GM19193 (cell line): ENCODE results near the gene HDGFL2.

Experiments used
- POLR2A ChIP-seq: IDR thresholded peaks from 4 replicates; pipeline ENCODE4 v1.6.1; 2011; ENCODE audit not compliant: insufficient read depth, insufficient read length; ENCODE audit errors: extremely low read depth

The HDGFL2 gene

GRCh38 chr19:4508698-4509097 lies 36.6 kb downstream of the HDGFL2 start:
- no peak for TF ChIP-seq POLR2A

GRCh38 chr19:4510435-4511255 lies 38.5 kb downstream of the HDGFL2 start:
- no peak for TF ChIP-seq POLR2A

- no peak for TF ChIP-seq POLR2A
Observed at GRCh38 chr19:4511300-4512054, 39.4 kb downstream of the HDGFL2 start.

- TF ChIP-seq POLR2A = no peak
Observed at GRCh38 chr19:4512070-4512469, 40.0 kb downstream of the HDGFL2 start.

GRCh38 chr19:4513248-4513647 lies 41.2 kb downstream of the HDGFL2 start:
- TF ChIP-seq POLR2A = no peak

DNA sequence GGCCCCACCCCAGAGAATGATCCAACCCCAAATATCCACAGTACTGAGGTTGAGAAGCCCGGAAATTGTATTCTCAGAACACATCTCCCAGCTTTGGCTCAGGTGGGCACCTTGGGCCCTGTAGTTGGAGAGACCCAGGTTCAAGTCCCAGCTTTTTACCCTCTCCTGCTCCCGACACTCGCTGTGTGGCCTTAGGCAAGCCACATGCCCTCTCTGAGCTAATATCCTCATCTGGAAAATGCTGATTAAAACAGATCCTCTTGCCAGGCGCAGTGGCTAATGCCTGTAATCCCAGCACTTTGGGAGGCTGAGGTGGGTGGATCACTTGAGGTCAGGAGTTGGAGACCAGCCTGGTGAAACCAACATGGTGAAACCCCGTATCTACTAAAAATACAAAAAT lies 43.6 kb downstream of the HDGFL2 start:
- TF ChIP-seq POLR2A = no peak

- no peak for TF ChIP-seq POLR2A
Observed at GRCh38 chr19:4516199-4516938, 44.3 kb downstream of the HDGFL2 start.

DNA sequence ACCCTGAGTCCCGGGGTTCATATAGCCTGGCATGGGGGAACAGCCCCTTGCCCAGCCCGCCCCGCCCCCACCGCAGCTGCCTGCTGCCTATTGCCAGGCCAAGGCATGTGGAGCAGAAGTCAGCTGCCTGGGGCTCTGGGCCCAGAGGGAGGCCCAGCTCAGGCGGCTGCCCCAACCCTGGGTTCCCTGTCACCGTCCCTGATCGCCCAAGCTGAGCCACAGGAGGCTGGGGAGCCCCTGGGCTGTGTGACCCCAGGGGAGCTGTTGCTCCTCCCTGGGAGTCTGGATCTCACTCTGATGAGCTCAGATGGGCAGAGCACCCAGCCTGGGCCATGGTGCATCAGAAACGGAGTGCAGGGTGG lies 44.8 kb downstream of the HDGFL2 start:
- TF ChIP-seq POLR2A = no peak

GRCh38 chr19:4517451-4518057 lies 45.5 kb downstream of the HDGFL2 start:
- TF ChIP-seq POLR2A = no peak

DNA sequence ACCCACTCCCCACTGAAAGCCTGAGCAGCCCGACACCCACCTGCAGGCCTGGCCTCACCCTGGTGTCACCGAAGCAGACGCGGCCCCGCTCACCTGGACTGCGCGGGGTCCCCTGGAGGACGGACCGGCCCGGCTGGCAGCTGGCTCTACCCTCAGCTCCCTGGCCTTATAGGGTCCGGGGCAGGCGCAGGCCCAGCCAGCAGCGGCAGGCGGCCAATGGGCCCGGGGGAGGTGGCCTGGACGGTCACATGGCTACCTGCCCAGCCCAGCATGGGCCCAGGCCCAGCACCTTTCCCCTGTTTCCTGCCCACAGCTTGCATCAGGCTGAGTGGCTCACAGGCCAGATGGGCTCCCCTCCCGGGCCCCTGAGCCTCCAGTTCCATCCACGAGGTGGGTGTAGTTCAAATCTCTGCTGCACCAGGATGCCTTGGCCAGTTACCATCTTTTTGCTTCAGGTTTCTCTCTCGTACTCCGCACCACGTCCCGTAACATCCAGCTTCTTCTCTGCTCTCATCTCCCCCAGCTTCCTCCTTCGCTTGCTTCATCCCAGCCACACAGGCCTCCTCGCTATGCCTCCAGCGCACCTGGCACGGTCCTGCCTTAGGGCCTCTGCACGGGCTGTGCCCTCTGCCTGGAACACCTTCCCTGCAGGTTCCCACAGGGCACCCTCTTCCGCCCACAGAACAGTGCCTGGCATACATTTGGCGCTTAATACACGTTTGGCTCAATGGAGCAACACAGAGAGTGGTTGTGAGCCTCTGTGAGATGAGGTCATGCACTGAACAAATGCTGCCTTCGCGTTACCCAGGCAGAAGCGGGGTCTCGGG lies 46.5 kb downstream of the HDGFL2 start, which contains the start of gene PLIN4:
TSS of gene PLIN4 (minus strand) at position 142 of the 827 bp plus-strand sequence. CDS start 214 bp downstream, outside the sequence.
- TF ChIP-seq POLR2A = no peak

GRCh38 chr19:4519172-4519496 lies 47.0 kb downstream of the HDGFL2 start:
- no peak for TF ChIP-seq POLR2A

DNA sequence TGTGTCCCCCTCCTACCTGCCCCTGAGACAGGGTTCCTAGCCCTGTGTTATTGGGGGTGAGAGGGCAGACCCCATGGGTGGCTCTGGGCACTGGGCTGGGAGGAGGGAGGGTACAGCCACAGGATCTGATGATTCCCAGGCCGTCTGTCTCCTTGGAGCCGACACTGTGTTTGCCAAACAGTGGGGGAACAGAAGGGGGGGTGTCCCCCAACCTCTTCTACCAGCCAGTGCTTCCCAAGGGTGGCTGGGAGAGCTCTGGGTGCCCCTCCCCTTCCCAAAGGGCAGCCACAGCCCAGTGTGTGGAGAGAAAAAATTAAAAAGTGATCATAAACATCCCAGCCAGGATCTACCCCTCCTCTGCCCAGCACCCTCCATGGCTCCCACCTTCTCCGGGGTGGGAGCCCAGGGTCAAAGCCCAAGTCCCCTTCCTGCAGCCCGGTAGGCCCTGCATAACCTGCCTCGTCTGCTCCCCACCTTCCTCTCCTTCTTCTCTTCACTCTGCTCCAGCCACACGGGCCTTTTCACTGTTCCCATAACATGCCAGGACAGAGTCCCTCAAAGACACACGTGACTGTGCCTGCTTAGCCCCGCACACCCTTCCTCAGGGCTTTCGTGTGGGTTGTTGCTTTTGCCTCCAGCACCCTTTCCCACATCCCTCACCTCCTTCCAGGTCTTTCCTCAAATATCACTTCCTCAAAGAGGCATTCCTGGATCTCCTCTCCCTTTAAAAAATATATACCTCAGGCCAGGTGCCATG lies 47.6 kb downstream of the HDGFL2 start:
- no peak for TF ChIP-seq POLR2A

GRCh38 chr19:4521170-4521887 lies 49.2 kb downstream of the HDGFL2 start:
- no peak for TF ChIP-seq POLR2A
